ENCODE data around the gene FAM120A.

GRCh38 chr9:93496285-93496684 lies 44.8 kb downstream of the FAM120A start:
- TF ChIP-seq CTCF (IDR thresholded peaks at IDR 0.05) = no peak
- no peak for TF ChIP-seq POLR2A (IDR thresholded peaks at IDR 0.05)
